OCI-M2 (cell line): Measurements from ENCODE around the gene RNF150.
A peak's percentile ranks its signal among the peaks of the same experiment; 100 is the strongest.

Experiments
- DNase-seq: peaks from one replicate; lab custom pipeline; 2025; ENCODE audit not compliant: unreplicated experiment; lab: John Stamatoyannopoulos, UW

The RNF150 gene

GRCh38 chr4:140869446-140869845 is 263.8 kb downstream of the RNF150 start:
- no peak for DNase-seq

GRCh38 chr4:140867356-140867755 is 265.9 kb downstream of the RNF150 start:
- no peak for DNase-seq

GRCh38 chr4:140866492-140867005 is 266.7 kb downstream of the RNF150 start:
- no peak for DNase-seq

- no peak for DNase-seq
These were observed 267.7 kb downstream of the RNF150 start for GRCh38 chr4:140865253-140866217.

- DNase-seq = no peak
These were observed 270.1 kb downstream of the RNF150 start for GRCh38 chr4:140863197-140863596.

- no peak for DNase-seq
These were observed 271.2 kb downstream of the RNF150 start for GRCh38 chr4:140862177-140862442.

GRCh38 chr4:140861359-140862176 is 271.7 kb downstream of the RNF150 start:
- peak; percentile 37 for DNase-seq

GRCh38 chr4:140858897-140859296 is 274.4 kb downstream of the RNF150 start:
- no peak for DNase-seq

- no peak for DNase-seq
These were observed 276.2 kb downstream of the RNF150 start for GRCh38 chr4:140857111-140857510.

GRCh38 chr4:140856621-140857062 is 276.6 kb downstream of the RNF150 start:
- no peak for DNase-seq

- no peak for DNase-seq
These were observed 279.1 kb downstream of the RNF150 start for GRCh38 chr4:140854168-140854567.

GRCh38 chr4:140851804-140852203 is 281.5 kb downstream of the RNF150 start:
- no peak for DNase-seq

- DNase-seq = no peak
These were observed 282.1 kb downstream of the RNF150 start for GRCh38 chr4:140851032-140851636.

- DNase-seq = no peak
These were observed 283.7 kb downstream of the RNF150 start for GRCh38 chr4:140849526-140849925.

- no peak for DNase-seq
These were observed 286.5 kb downstream of the RNF150 start for GRCh38 chr4:140846736-140847135.

GRCh38 chr4:140844061-140844460 is 289.2 kb downstream of the RNF150 start:
- DNase-seq = no peak

- no peak for DNase-seq
These were observed 292.1 kb downstream of the RNF150 start for GRCh38 chr4:140841186-140841585.

GRCh38 chr4:140839888-140840790 is 293.1 kb downstream of the RNF150 start:
- no peak for DNase-seq

- no peak for DNase-seq
These were observed 293.9 kb downstream of the RNF150 start for GRCh38 chr4:140839406-140839805.

GRCh38 chr4:140837736-140838135 is 295.5 kb downstream of the RNF150 start:
- DNase-seq = no peak
